Naive thymus-derived CD4-positive, alpha-beta T cell (primary cell): ENCODE measurements around the gene PER1. TPM values are rescaled to one million over a fixed set of nuclear protein-coding genes. Genes with fewer than 3 reads are reported as not detected.

Experiments
- ATAC-seq: fragments of 150-1000 bp; cut with Tn5 transposase; 2 replicates; pipeline ENCODE4 v1.10.0; 2021; ENCODE audit warnings: mild to moderate bottlenecking, moderate library complexity
- CTCF ChIA-PET: fragments of 350-600 bp; sonication (Branson Sonifier 250); formaldehyde crosslinking; loops from one replicate; lab custom pipeline; 2021; ENCODE audit warnings: antibody characterized with exemption; lab: Charles Lee
- POLR2A ChIA-PET: fragments of 350-600 bp; sonication (Branson Sonifier 250); formaldehyde crosslinking; loops from one replicate; lab custom pipeline; 2021; ENCODE audit warnings: antibody characterized with exemption, inconsistent platforms; lab: Charles Lee
- DNase-seq, 9 donors: peaks; one replicate each; pipeline versions ENCODE4 v3.0.0 to v3.0.0-alpha.2; 2020 to 2022; ENCODE audit warnings: mixed read lengths in 1 of 9
- H3K27ac ChIP-seq: one replicate; pipeline ENCODE4 v1.7.0; 2013; ENCODE audit warnings: mild to moderate bottlenecking, low read depth, low read length, moderate library complexity
- H3K27me3 ChIP-seq, 2 donors: one replicate each; pipeline ENCODE4 v1.7.0; 2013; ENCODE audit warnings: low read length in 2 of 2, mild to moderate bottlenecking in 2 of 2, moderate library complexity in 2 of 2; ENCODE audit not compliant: control insufficient read depth in 2 of 2, insufficient read depth in 2 of 2
- H3K36me3 ChIP-seq, 3 experiments: 1 replicate in 2 of 3; 2 replicates in 1 of 3; pipeline ENCODE4 v1.7.0; 2013; ENCODE audit warnings: low read length in 3 of 3, mild to moderate bottlenecking in 3 of 3, moderate library complexity in 1 of 3; ENCODE audit not compliant: insufficient read depth in 3 of 3, control insufficient read depth in 2 of 3
- H3K4me1 ChIP-seq, 2 donors: one replicate each; pipeline ENCODE4 v1.7.0; 2013; ENCODE audit warnings: low read length in 2 of 2, mild to moderate bottlenecking in 2 of 2, moderate library complexity in 1 of 2; ENCODE audit not compliant: control insufficient read depth in 2 of 2, insufficient read depth in 2 of 2
- H3K4me3 ChIP-seq: 2 replicates; pipeline ENCODE4 v1.7.0; 2013; ENCODE audit warnings: mild to moderate bottlenecking, low read length
- H3K9me3 ChIP-seq, 3 experiments: 1 replicate in 2 of 3; 2 replicates in 1 of 3; pipeline ENCODE4 v1.7.0; 2013; ENCODE audit warnings: low read length in 3 of 3; ENCODE audit not compliant: control insufficient read depth in 2 of 3
- H3K27ac Mint-ChIP-seq, 9 donors: one replicate each; pipeline ENCODE4 v1.8.0; 2020 to 2022; ENCODE audit warnings: mixed read lengths in 9 of 9, mild to moderate bottlenecking in 8 of 9, moderate library complexity in 5 of 9, inconsistent platforms in 2 of 9
- H3K27me3 Mint-ChIP-seq, 5 donors: one replicate each; pipeline ENCODE4 v1.8.0; 2021 to 2022; ENCODE audit warnings: mixed read lengths in 5 of 5, mild to moderate bottlenecking in 1 of 5
- H3K36me3 Mint-ChIP-seq, 5 donors: one replicate each; pipeline ENCODE4 v1.8.0; 2020 to 2022; ENCODE audit warnings: mixed read lengths in 5 of 5, mild to moderate bottlenecking in 3 of 5, inconsistent platforms in 1 of 5
- H3K4me1 Mint-ChIP-seq, 7 donors: one replicate each; pipeline ENCODE4 v1.8.0; 2020 to 2022; ENCODE audit warnings: mixed read lengths in 7 of 7, mild to moderate bottlenecking in 3 of 7, inconsistent platforms in 1 of 7
- H3K4me3 Mint-ChIP-seq, 10 donors: one replicate each; pipeline ENCODE4 v1.8.0; 2020 to 2022; ENCODE audit warnings: mild to moderate bottlenecking in 10 of 10, mixed read lengths in 10 of 10, moderate library complexity in 6 of 10, inconsistent platforms in 2 of 10
- H3K9me3 Mint-ChIP-seq, 11 donors: one replicate each; pipeline ENCODE4 v1.8.0; 2020 to 2022; ENCODE audit warnings: mixed read lengths in 11 of 11, mild to moderate bottlenecking in 4 of 11, inconsistent platforms in 1 of 11, moderate library complexity in 1 of 11
- intact Hi-C, 2 donors: fragments of 100-400 bp; cut with micrococcal nuclease; formaldehyde crosslinking; loops; one replicate each; pipeline ENCODE4 v1.15.1; 2023
- polyA plus RNA-seq, 2 donors: library from polyadenylated mRNA; unstranded; fragments of 300-500 nt; fragmentation: Illumina TruSeq; gene quantifications; one replicate each; pipeline ENCODE4 v1.2.3, GENCODE V29; 2021
- total RNA-seq, 6 experiments: library from RNA in 5 of 6; stranded (reverse) in 5 of 6; gene quantifications; 1 replicate in 5 of 6; 2 replicates in 1 of 6; pipeline ENCODE4 v1.2.3 and lab custom pipeline; 2021 to 2026

Gene PER1
- total and polyA plus RNA-seq, 7 experiments from 2014 or later, result 7.9 to 1,786 (median 80.1) TPM

DNA sequence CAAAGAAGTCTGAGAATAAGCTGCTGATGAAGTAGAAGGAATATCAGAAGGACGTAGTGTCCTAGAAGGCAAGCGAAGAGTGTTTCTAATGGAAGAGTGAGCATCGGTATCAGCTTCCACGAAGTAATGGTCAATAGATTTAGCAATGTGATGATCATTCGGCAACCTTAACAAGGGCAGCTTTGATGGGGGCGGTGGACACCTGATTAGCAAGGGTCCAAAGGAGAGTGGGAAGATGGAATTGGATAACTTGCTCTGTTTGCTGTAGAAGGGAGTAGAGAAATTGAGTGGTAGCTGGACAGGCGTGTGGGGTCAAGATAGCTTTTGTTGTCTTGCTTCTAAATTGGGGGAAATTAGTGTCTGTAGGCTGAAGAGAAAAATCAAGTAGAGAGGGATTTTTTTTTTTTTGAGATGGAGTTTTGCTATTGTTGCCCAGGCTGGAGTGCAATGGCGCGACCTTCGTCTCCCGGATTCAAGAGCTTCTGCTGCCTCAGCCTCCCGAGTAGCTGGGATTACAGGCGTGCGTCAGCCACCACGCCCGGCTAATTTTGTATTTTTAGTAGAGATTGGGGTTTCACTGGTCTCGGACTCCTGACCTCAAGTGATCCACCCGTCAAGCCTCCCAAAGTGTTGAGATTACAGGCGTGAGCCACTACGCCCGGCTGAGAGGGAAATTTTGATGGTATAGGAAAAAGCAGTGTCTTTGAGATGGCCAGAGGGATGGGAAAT is 14.4 kb downstream of the PER1 start:
- peaks cover 0 to 11% (median 0%) of the 10 kb centered on the region in 5 donors for H3K27me3 Mint-ChIP-seq
- no peak for ATAC-seq
- Histone ChIP-seq H3K4me3 (peak overlapping the region; percentile 76), H3K4me1 (peaks cover 8 to 17% of the 10 kb centered on the region in 2 donors), H3K9me3 (no peaks in the 10 kb centered on the region), H3K36me3 (peaks cover 0 to 28% (median 6%) of the 10 kb centered on the region in 3 experiments), H3K27me3 (no peaks in the 10 kb centered on the region), H3K27ac (peak overlapping the region; percentile 84)
- no peak overlapping the region for H3K27ac Mint-ChIP-seq
- no peak overlapping the region for H3K4me3 Mint-ChIP-seq
- POLR2A ChIA-PET, result interaction anchor here (1.0 to 6.2 kb wide), 14 partner anchors 11 to 158 kb away, joined by 3 to 136 read pairs (median 18); partner anchors contain the start of genes ALOXE3, BORCS6, CTC1 and HES7
- peak in 1 of 9 donors; percentile 2 for DNase-seq
- CTCF ChIA-PET, result interaction anchor here (0.6 to 4.0 kb wide), 17 partner anchors 11 to 163 kb away, joined by 3 to 26 read pairs (median 6); partner anchors contain the start of genes ALOXE3 and HES7
- peaks cover 2 to 16% (median 7%) of the 10 kb centered on the region in 5 donors for H3K36me3 Mint-ChIP-seq
- peaks cover 0 to 5% (median 0%) of the 10 kb centered on the region in 7 donors for H3K4me1 Mint-ChIP-seq
- peaks cover 0 to 17% (median 0%) of the 10 kb centered on the region in 11 donors for H3K9me3 Mint-ChIP-seq
- intact Hi-C loops, result loop anchor here (1.0 to 5.0 kb wide), 11 partner anchors 12 to 245 kb away; partner anchors contain the start of genes CTC1 (in 1 of the 2), HES7 (in 1 of the 2), PFAS (in 1 of the 2) and RPL26 (in 1 of the 2)

GRCh38 chr17:8133941-8134340 is 18.3 kb downstream of the PER1 start:
- intact Hi-C loops, result no loop called here
- peak overlapping the region in 1 of 9 donors; percentile 61 for H3K27ac Mint-ChIP-seq
- Histone ChIP-seq H3K4me1 (peaks cover 8% of the 10 kb centered on the region in 2 donors), H3K9me3 (no peaks in the 10 kb centered on the region), H3K4me3 (no peak overlapping the region), H3K27me3 (no peaks in the 10 kb centered on the region), H3K36me3 (no peaks in the 10 kb centered on the region), H3K27ac (no peak overlapping the region)
- ChIA-PET CTCF (interaction anchor here (0.6 to 1.6 kb wide), 3 partner anchors 17 to 183 kb away, joined by 3 to 4 read pairs (median 3); partner anchors contain the start of gene SLC25A35), POLR2A (interaction anchor here (1.0 kb wide), 1 partner anchor 30 kb away, joined by 3 read pairs; no protein-coding TSS in a partner anchor)
- H3K4me1 Mint-ChIP-seq, result peaks cover 0 to 3% (median 0%) of the 10 kb centered on the region in 7 donors
- H3K4me3 Mint-ChIP-seq, result no peak overlapping the region
- ATAC-seq (no peak), DNase-seq (no peak)
- H3K9me3 Mint-ChIP-seq, result no peaks in the 10 kb centered on the region
- H3K27me3 Mint-ChIP-seq, result peaks cover 0 to 29% (median 0%) of the 10 kb centered on the region in 5 donors
- no peaks in the 10 kb centered on the region for H3K36me3 Mint-ChIP-seq

- Mint-ChIP-seq H3K4me3 (no peak overlapping the region), H3K27ac (no peak overlapping the region), H3K9me3 (no peaks in the 10 kb centered on the region), H3K4me1 (peaks cover 0 to 3% (median 0%) of the 10 kb centered on the region in 7 donors), H3K27me3 (peaks cover 0 to 32% (median 0%) of the 10 kb centered on the region in 5 donors), H3K36me3 (no peaks in the 10 kb centered on the region)
- no peaks in the 10 kb centered on the region for H3K27me3 ChIP-seq
- intact Hi-C loops, result no loop called here
- ATAC-seq (no peak), DNase-seq (no peak)
- no peaks in the 10 kb centered on the region for H3K9me3 ChIP-seq
- H3K36me3 ChIP-seq, result no peaks in the 10 kb centered on the region
- H3K4me1 ChIP-seq, result peaks cover 5 to 7% of the 10 kb centered on the region in 2 donors
- H3K4me3 ChIP-seq, result no peak overlapping the region
- ChIA-PET CTCF (interaction anchor here (0.5 to 0.6 kb wide), 2 partner anchors 167 to 1213 kb away, joined by 3 to 4 read pairs; no protein-coding TSS in a partner anchor), POLR2A (interaction anchor here (0.5 to 1.0 kb wide), 2 partner anchors 31 to 92 kb away, joined by 3 read pairs; no protein-coding TSS in a partner anchor)
- H3K27ac ChIP-seq, result no peak overlapping the region
Observed at GRCh38 chr17:8133399-8133798, 18.8 kb downstream of the PER1 start.

GRCh38 chr17:8131844-8132441 is 20.3 kb downstream of the PER1 start:
- Mint-ChIP-seq H3K4me1 (peaks cover 4 to 7% (median 5%) of the 10 kb centered on the region in 7 donors), H3K27ac (no peak overlapping the region), H3K9me3 (no peaks in the 10 kb centered on the region), H3K4me3 (no peak overlapping the region), H3K36me3 (no peaks in the 10 kb centered on the region), H3K27me3 (peaks cover 0 to 38% (median 0%) of the 10 kb centered on the region in 5 donors)
- DNase-seq (no peak), ATAC-seq (no peak)
- H3K27me3 ChIP-seq, result no peaks in the 10 kb centered on the region
- ChIA-PET CTCF (interaction anchor here (1.0 kb wide), 1 partner anchor 171 kb away, joined by 3 read pairs; no protein-coding TSS in a partner anchor), POLR2A (interaction anchor here (0.8 to 1.6 kb wide), 5 partner anchors 9 to 24 kb away, joined by 3 to 9 read pairs (median 4); no protein-coding TSS in a partner anchor)
- H3K27ac ChIP-seq, result no peak overlapping the region
- H3K36me3 ChIP-seq, result no peaks in the 10 kb centered on the region
- intact Hi-C loops, result no loop called here
- H3K9me3 ChIP-seq, result no peaks in the 10 kb centered on the region
- peaks cover 3 to 4% of the 10 kb centered on the region in 2 donors for H3K4me1 ChIP-seq
- H3K4me3 ChIP-seq, result no peak overlapping the region

DNA sequence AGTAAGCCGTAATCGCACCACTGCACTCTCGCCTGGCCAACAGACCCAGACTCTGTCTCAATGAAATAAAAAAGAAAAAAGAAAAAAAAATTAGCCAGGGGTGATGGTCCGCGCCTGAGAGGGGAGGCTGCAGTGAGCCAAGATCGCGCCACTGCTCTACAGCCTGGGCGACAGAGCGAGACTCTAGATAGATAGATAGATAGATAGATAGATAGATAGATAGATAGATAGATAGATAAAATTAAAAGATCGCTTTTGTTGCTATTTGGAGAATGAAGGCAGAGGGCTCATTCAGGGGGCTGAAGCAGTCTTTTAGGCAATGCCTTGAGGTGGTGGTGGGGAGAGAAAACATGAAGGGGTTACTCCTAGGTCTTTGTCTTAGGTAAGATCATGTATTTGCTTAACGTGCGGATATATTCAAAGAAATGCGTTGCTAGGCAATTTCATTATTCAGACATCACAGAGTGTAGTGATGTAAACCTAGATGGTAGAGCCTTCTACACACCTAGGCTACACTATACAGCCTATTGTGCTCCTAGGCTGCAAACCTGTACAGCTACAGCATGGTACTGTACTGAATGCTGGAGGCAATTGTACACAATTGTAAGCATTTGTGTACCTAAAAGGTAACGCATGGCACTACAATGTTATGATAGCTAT is 23.9 kb downstream of the PER1 start:
- ChIA-PET CTCF (interaction anchor here (0.7 to 1.7 kb wide), 4 partner anchors 9 to 668 kb away, joined by 3 to 6 read pairs (median 4); partner anchors contain the start of gene ALOXE3), POLR2A (interaction anchor here (0.8 to 1.0 kb wide), 2 partner anchors 28 to 34 kb away, joined by 3 read pairs; partner anchors contain the start of gene VAMP2)
- intact Hi-C loops, result no loop called here
- Histone ChIP-seq H3K4me3 (no peak overlapping the region), H3K27me3 (no peaks in the 10 kb centered on the region), H3K36me3 (no peaks in the 10 kb centered on the region), H3K4me1 (peaks cover 27 to 29% of the 10 kb centered on the region in 2 donors), H3K27ac (no peak overlapping the region), H3K9me3 (no peaks in the 10 kb centered on the region)
- peaks cover 0 to 21% (median 0%) of the 10 kb centered on the region in 11 donors for H3K9me3 Mint-ChIP-seq
- H3K36me3 Mint-ChIP-seq, result no peaks in the 10 kb centered on the region
- no peak for DNase-seq
- peak overlapping the region in 2 of 10 donors; percentile 19 to 67 for H3K4me3 Mint-ChIP-seq
- H3K27ac Mint-ChIP-seq, result peak overlapping the region in 1 of 9 donors; percentile 47
- H3K4me1 Mint-ChIP-seq, result peaks cover 30 to 39% (median 36%) of the 10 kb centered on the region in 7 donors
- H3K27me3 Mint-ChIP-seq, result peaks cover 0 to 56% (median 16%) of the 10 kb centered on the region in 5 donors
- no peak for ATAC-seq
